Nephron (organoid): ENCODE measurements around the gene SPSB2.

Experiments
- H3K27ac Mint-ChIP-seq, 3 experiments: 2 replicates each; pipeline ENCODE4 v1.8.0; 2020; ENCODE audit warnings: mixed read lengths in 3 of 3, mild to moderate bottlenecking in 2 of 3, moderate library complexity in 1 of 3
- H3K27me3 Mint-ChIP-seq: 2 replicates; pipeline ENCODE4 v1.8.0; 2021; ENCODE audit warnings: low read depth, mild to moderate bottlenecking, moderate library complexity, mixed read lengths
- H3K36me3 Mint-ChIP-seq: 2 replicates; pipeline ENCODE4 v1.8.0; 2020; ENCODE audit warnings: low read depth, mixed read lengths
- H3K4me1 Mint-ChIP-seq: 2 replicates; pipeline ENCODE4 v1.8.0; 2020; ENCODE audit warnings: mixed read lengths
- H3K4me3 Mint-ChIP-seq, 3 experiments: 2 replicates each; pipeline ENCODE4 v1.8.0; 2020; ENCODE audit warnings: mild to moderate bottlenecking in 3 of 3, mixed read lengths in 3 of 3, moderate library complexity in 2 of 3
- H3K9me3 Mint-ChIP-seq: 2 replicates; pipeline ENCODE4 v1.8.0; 2020; ENCODE audit warnings: mixed read lengths
- TF ChIP-seq, protein P1 (sequence below), 3 experiments: fragments of 200-600 bp; sonication (generic); IDR thresholded peaks; one replicate each; pipeline ENCODE4 v1.5.0; 2021; ENCODE audit warnings: antibody characterized with exemption in 3 of 3; ENCODE audit not compliant: unreplicated experiment in 3 of 3

Gene SPSB2

DNA sequence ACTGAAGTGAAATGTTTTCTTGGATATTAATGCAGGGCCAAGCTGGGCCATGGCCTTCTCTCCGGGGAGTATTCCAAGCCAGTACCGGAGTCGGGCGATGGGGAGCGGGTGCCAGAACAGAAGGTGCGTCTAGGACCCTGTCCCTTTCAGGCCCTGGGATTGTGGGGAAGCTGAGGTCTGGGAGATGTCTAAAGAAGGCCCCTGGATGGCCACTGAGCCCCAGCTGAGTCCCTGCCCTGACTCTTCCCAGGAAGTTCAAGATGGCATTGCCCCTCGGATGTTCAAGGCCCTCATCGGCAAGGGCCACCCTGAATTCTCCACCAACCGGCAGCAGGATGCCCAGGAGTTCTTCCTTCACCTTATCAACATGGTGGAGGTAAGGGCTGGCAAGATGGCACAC lies 13.0 kb downstream of the SPSB2 start:
- Mint-ChIP-seq H3K4me3 (no peak overlapping the region), H3K9me3 (no peaks in the 10 kb centered on the region)
- TF ChIP-seq, protein P1, sequence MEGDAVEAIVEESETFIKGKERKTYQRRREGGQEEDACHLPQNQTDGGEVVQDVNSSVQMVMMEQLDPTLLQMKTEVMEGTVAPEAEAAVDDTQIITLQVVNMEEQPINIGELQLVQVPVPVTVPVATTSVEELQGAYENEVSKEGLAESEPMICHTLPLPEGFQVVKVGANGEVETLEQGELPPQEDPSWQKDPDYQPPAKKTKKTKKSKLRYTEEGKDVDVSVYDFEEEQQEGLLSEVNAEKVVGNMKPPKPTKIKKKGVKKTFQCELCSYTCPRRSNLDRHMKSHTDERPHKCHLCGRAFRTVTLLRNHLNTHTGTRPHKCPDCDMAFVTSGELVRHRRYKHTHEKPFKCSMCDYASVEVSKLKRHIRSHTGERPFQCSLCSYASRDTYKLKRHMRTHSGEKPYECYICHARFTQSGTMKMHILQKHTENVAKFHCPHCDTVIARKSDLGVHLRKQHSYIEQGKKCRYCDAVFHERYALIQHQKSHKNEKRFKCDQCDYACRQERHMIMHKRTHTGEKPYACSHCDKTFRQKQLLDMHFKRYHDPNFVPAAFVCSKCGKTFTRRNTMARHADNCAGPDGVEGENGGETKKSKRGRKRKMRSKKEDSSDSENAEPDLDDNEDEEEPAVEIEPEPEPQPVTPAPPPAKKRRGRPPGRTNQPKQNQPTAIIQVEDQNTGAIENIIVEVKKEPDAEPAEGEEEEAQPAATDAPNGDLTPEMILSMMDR (IDR thresholded peaks at IDR 0.05; ENCODE audit: unreplicated experiment in 3 of 3): no peak

DNA sequence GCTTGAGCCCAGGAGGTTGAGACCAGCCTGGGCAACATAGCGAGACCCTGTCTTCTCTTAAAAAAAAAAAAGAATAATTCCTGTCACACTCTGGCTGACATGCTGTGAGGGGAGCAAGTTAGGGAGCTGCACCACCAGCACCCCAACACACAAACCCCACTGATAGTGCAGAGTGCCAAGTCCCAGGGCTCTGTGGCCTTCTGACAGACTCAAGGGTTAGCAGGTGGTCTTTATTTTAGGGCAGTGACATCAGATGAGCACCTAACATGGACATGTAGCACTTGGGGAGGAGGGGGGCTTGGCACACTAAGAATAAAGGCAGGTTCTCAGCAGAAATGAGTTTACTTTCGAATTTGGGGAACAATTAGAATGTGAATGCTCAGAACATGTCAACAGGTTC lies 14.3 kb downstream of the SPSB2 start:
- H3K27ac Mint-ChIP-seq: no peak overlapping the region
- peaks cover 65% of the 10 kb centered on the region for H3K36me3 Mint-ChIP-seq
- peaks cover 4% of the 10 kb centered on the region for H3K4me1 Mint-ChIP-seq
- H3K9me3 Mint-ChIP-seq: no peaks in the 10 kb centered on the region
- TF ChIP-seq, protein P1 (IDR thresholded peaks at IDR 0.05; ENCODE audit: unreplicated experiment in 3 of 3): no peak
- peaks cover 3% of the 10 kb centered on the region for H3K27me3 Mint-ChIP-seq
- no peak overlapping the region for H3K4me3 Mint-ChIP-seq

More for the DNA sequence above, 13.0 kb downstream of the SPSB2 start:
- H3K36me3 Mint-ChIP-seq: peaks cover 70% of the 10 kb centered on the region
- H3K27me3 Mint-ChIP-seq: peaks cover 3% of the 10 kb centered on the region
- no peaks in the 10 kb centered on the region for H3K4me1 Mint-ChIP-seq
- no peak overlapping the region for H3K27ac Mint-ChIP-seq

DNA sequence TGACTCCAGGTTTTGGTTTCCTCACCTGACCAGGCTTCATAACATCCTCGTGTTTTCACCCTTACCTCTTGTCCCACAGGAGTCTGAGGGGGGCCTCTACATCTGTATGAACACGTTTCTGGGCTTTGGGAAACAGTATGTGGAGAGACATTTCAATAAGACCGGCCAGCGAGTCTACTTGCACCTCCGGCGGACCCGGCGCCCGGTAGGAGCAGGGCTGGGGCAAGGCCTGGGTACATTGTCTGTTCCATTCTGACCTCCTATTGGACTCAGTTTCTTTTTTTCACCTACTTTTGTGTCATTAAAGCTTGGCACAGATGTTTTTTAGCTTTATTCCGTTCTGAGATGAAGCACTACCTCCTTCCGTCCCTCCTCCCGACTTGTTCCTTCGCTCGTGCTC lies 17.8 kb downstream of the SPSB2 start:
- H3K27me3 Mint-ChIP-seq: peaks cover 3% of the 10 kb centered on the region

DNA sequence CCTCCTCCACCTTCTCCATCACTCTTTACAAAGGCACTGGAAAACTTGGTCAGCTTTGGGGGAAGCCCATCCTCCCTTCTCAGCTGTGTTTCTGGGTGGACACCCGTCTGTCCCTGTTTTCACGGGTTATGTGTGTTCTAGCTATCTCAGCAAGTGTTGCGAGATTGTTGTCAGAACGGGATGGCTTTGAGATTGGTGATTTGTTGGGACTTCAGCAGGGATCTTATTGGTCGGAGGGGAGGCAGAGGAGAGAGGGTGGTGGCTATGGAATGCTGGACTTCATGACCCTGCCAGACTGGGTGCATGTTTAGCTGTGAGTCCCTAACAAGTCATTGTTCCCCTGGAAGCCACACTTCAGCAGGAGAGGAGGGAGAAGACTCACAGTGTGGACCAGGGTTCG lies 19.1 kb downstream of the SPSB2 start:
- Mint-ChIP-seq H3K4me3 (peak overlapping the region; percentile 87 to 91 (median 91)), H3K27ac (peak overlapping the region; percentile 75 to 97 (median 96)), H3K27me3 (no peaks in the 10 kb centered on the region), H3K36me3 (peaks cover 39% of the 10 kb centered on the region), H3K4me1 (peaks cover 33% of the 10 kb centered on the region), H3K9me3 (no peaks in the 10 kb centered on the region)
- TF ChIP-seq, protein P1 (IDR thresholded peaks at IDR 0.05; ENCODE audit: unreplicated experiment in 3 of 3): no peak

More for the DNA sequence above, 17.8 kb downstream of the SPSB2 start:
- TF ChIP-seq, protein P1 (IDR thresholded peaks at IDR 0.05; ENCODE audit: unreplicated experiment in 3 of 3): no peak
- Mint-ChIP-seq H3K9me3 (no peaks in the 10 kb centered on the region), H3K36me3 (peaks cover 45% of the 10 kb centered on the region), H3K4me3 (peak overlapping the region in 1 of 3 experiments; percentile 26), H3K27ac (no peak overlapping the region), H3K4me1 (peaks cover 21% of the 10 kb centered on the region)

DNA sequence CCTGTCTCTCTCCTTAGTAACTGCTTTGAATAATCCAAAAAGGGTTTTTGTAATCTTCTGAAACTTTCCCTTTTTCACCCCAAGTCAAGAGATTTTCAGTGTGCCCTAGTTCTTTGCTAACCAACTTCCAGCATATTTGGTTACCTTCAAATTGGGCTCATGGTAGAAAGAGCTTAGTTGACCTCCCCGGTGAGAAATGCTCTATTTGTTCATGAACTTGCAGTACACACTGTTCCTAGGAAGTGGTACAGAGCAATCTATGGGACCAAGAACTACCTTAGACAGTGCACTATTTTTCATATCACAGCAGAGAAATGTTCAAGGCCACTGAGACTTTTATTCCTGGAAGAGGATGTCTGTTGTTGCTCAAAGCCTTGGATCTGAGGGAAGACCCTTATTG lies 19.5 kb downstream of the SPSB2 start:
- Mint-ChIP-seq H3K4me1 (peaks cover 33% of the 10 kb centered on the region), H3K27ac (peak overlapping the region; percentile 75 to 97 (median 96)), H3K4me3 (peak overlapping the region; percentile 87 to 91 (median 91)), H3K9me3 (no peaks in the 10 kb centered on the region), H3K27me3 (no peaks in the 10 kb centered on the region), H3K36me3 (peaks cover 35% of the 10 kb centered on the region)
- TF ChIP-seq, protein P1 (IDR thresholded peaks at IDR 0.05; ENCODE audit: unreplicated experiment in 3 of 3): no peak

DNA sequence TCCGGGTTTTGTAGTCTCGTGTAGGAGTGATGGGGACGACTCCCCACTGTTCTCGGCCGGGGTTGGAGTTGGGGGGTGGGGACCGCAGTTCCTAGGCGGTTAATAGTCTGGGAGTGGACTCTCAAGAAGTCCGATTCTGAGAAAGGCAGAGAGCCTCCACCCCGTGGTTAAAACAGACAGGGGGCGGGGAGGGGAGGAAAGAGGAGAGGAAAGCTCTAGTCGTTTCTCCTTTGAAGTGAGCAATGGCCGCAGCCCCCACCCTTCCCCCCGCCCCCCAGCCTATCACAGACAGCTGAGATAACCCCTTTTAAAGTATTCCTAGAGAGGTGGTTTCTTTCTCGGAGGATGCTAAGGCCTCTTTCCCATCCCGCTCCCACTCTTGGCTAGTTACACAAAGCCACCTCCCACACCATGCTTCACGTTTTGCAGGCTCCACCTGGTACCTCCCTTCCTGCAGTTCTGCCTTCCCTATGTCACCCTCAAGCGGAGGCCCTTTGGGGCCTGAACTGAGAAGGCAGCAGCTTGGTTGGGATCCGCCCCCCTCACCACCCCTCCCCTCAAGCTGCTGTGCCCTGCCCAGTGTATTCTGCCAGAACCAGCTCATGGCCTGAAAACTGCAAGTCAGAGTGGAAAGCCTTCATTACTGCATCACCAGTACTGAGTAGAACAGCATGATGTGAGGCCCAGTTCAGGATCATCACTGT lies 20.3 kb downstream of the SPSB2 start:
- Mint-ChIP-seq H3K36me3 (peaks cover 32% of the 10 kb centered on the region), H3K27ac (peak overlapping the region; percentile 75 to 97 (median 96)), H3K27me3 (no peaks in the 10 kb centered on the region), H3K4me1 (peaks cover 39% of the 10 kb centered on the region), H3K9me3 (no peaks in the 10 kb centered on the region), H3K4me3 (peak overlapping the region; percentile 87 to 91 (median 91))
- TF ChIP-seq, protein P1 (IDR thresholded peaks at IDR 0.05; ENCODE audit: unreplicated experiment in 3 of 3): no peak
